AG10803 (cell line): ENCODE results near the gene TNFRSF8.
"Not testable (repeated sequence)": the region's sequence is repeated elsewhere in the genome, so short reads cannot be mapped to it uniquely, and the experiment has no call there.

Experiments
- DNase-seq: peaks from one replicate; pipeline ENCODE4 v3.0.0; 2010; ENCODE audit warnings: low read depth
- H3K4me3 ChIP-seq: 2 replicates; pipeline ENCODE4 v1.5.1; 2011; ENCODE audit warnings: mild to moderate bottlenecking, low read length, control low read depth
- CTCF ChIP-seq: conservative IDR thresholded peaks from 2 replicates; pipeline ENCODE4 v1.5.1; 2011; ENCODE audit warnings: mild to moderate bottlenecking, low read length, control low read depth, inconsistent platforms

TNFRSF8 gene

GRCh38 chr1:12031039-12031980 is 31.8 kb upstream of the TNFRSF8 start:
- TF ChIP-seq CTCF: peak; percentile 68
- no peak overlapping the region for H3K4me3 ChIP-seq
- peak; percentile 35 for DNase-seq

- no peak for TF ChIP-seq CTCF
- DNase-seq: no peak
- H3K4me3 ChIP-seq: no peak overlapping the region
Measured at GRCh38 chr1:12032161-12032621, 30.9 kb upstream of the TNFRSF8 start.

GRCh38 chr1:12033441-12033840 is 29.7 kb upstream of the TNFRSF8 start:
- H3K4me3 ChIP-seq, DNase-seq: not testable (repeated sequence)

GRCh38 chr1:12034381-12034801 is 28.7 kb upstream of the TNFRSF8 start:
- no peak overlapping the region for H3K4me3 ChIP-seq
- DNase-seq: peak; percentile 49
- no peak for TF ChIP-seq CTCF

- TF ChIP-seq CTCF: no peak
- H3K4me3 ChIP-seq: no peak overlapping the region
Measured at GRCh38 chr1:12035312-12035711, 27.8 kb upstream of the TNFRSF8 start.

GRCh38 chr1:12037486-12038355 is 25.4 kb upstream of the TNFRSF8 start:
- H3K4me3 ChIP-seq: no peak overlapping the region
- TF ChIP-seq CTCF: no peak
- DNase-seq: no peak

More at GRCh38 chr1:12035312-12035711, 27.8 kb upstream of the TNFRSF8 start:
- no peak for DNase-seq

GRCh38 chr1:12038356-12039163 is 24.5 kb upstream of the TNFRSF8 start:
- DNase-seq: no peak
- H3K4me3 ChIP-seq: no peak overlapping the region
- TF ChIP-seq CTCF: no peak
